GM12891 (cell line): ENCODE results near the gene GRAP2.

ENCODE experiments used
- PAX5 ChIP-seq: IDR thresholded peaks from 2 replicates; pipeline ENCODE4 v1.6.1; 2011; ENCODE audit warnings: low read length, moderate library complexity, mild to moderate bottlenecking; ENCODE audit not compliant: insufficient read depth, severe bottlenecking
- POLR2A ChIP-seq: IDR thresholded peaks from 2 replicates; pipeline ENCODE4 v1.6.1; 2011; ENCODE audit warnings: low read depth, low read length, control low read depth
- POLR2AphosphoS5 ChIP-seq: IDR thresholded peaks from 2 replicates; pipeline ENCODE4 v1.6.1; 2011; ENCODE audit warnings: low read depth, low read length, control low read depth
- POU2F2 ChIP-seq: IDR thresholded peaks from 2 replicates; pipeline ENCODE4 v1.6.1; 2011; ENCODE audit warnings: low read depth, mild to moderate bottlenecking, control low read depth, low read length, moderate library complexity
- SPI1 ChIP-seq: IDR thresholded peaks from 2 replicates; pipeline ENCODE4 v1.6.1; 2011; ENCODE audit warnings: low read depth, low read length, control low read depth
- TAF1 ChIP-seq: IDR thresholded peaks from 2 replicates; pipeline ENCODE4 v1.6.1; 2011; ENCODE audit warnings: low read depth, low read length, control low read depth

DNA sequence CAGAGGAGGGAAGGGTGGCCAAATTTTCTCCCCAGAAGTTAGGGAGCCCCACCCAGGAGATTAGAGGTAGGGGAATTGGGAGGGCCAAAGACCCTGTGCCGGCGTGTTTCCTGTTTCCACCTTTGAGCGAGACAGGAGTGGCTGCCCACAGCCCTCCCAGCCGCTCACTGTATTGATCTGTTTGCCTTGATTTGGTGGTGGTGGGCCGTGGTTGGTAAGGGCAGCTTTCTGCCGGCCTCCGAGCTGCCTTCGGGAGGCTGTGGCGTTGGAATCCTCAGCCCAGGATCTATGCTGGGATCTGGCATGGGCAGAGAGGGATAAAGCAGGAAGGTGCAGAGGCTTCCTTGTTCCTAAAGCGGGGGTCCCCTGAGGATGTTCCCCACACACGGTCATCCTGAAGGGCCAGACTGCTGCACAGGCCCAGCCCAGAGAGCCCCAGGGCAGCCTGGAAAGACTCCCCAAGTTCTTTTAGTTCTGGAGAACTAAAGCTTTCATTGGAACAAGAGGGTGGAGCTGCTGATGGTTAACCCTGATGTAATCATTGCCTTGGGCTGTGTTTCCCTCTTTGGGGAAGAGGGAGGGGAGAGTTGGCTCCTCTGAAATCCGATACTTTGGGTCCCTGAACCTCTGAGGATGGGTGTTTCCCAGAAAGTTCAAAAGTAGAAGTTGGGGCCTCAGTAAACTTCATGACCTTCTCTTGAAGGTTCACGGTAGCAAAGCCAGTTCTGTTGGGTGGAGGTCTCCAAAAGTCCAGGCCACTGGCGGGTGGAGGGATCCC lies 101.1 kb downstream of the GRAP2 start:
- TF ChIP-seq POLR2A (no peak), TAF1 (no peak), POLR2AphosphoS5 (no peak), PAX5 (no peak), SPI1 (no peak), POU2F2 (no peak)
